GM12872 (cell line): ENCODE results near the gene GUCY1A2.

Experiments
- TF ChIP-seq, protein P1 (sequence below): IDR thresholded peaks from 3 replicates; pipeline ENCODE4 v1.5.1; 2011; ENCODE audit warnings: low read depth, mild to moderate bottlenecking, low read length, moderate library complexity; ENCODE audit not compliant: insufficient read depth

GUCY1A2 gene

DNA sequence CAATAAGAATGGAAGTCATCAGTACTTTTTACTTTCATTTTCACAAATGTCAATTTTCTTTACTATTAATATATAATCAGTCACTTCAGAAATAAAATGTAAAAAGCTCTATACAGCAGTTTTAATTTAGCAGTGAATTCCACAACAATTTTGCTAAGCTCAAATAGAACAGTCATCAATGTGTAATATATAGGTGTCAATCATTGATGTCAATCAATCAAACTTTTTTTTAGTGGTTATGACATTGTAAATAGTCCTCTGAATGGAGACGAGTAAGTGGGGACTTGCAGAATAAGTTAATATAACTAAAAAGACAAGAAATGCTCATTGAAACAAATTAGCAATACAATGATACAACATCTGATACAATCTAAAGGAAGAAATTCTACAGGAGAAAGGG is 327.4 kb downstream of the GUCY1A2 start:
- TF ChIP-seq, protein P1, sequence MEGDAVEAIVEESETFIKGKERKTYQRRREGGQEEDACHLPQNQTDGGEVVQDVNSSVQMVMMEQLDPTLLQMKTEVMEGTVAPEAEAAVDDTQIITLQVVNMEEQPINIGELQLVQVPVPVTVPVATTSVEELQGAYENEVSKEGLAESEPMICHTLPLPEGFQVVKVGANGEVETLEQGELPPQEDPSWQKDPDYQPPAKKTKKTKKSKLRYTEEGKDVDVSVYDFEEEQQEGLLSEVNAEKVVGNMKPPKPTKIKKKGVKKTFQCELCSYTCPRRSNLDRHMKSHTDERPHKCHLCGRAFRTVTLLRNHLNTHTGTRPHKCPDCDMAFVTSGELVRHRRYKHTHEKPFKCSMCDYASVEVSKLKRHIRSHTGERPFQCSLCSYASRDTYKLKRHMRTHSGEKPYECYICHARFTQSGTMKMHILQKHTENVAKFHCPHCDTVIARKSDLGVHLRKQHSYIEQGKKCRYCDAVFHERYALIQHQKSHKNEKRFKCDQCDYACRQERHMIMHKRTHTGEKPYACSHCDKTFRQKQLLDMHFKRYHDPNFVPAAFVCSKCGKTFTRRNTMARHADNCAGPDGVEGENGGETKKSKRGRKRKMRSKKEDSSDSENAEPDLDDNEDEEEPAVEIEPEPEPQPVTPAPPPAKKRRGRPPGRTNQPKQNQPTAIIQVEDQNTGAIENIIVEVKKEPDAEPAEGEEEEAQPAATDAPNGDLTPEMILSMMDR = no peak

DNA sequence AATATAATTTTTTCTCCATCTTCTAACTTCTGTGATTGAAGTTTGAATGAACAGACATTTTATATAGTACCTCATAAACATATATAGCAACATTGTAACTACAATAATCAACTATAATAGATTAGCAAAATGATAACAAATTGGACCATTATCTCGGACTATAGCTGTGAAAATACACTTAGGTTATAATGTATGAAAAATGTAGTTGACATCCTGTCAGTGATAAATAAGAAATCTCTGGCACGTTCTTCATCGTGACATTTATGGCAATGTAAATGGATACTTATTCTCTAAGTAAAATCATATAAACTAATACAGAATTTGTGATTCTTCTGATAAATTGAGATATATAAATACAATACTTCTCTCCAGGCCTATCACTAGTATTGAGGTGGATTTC is 333.3 kb downstream of the GUCY1A2 start:
- TF ChIP-seq, protein P1 = no peak

DNA sequence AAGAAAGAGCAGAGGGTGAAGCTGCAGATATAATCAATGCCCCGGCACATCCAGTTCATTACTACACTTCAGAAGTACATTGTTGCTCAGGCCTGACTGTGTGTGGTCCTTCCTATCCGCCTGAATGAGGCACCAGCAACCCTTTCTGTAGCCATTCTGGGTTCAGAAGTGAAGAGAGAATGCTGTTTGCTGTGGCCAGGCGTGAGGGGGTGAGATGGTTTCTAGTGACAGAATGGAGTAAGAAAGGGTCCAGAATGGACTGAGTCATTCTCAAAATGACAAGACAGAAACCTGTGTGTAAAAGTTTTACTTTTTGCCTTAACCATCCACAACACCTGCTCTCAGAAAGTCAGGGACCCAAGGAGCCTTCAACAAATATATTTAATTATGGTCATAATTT is 334.8 kb downstream of the GUCY1A2 start:
- TF ChIP-seq, protein P1 = no peak

DNA sequence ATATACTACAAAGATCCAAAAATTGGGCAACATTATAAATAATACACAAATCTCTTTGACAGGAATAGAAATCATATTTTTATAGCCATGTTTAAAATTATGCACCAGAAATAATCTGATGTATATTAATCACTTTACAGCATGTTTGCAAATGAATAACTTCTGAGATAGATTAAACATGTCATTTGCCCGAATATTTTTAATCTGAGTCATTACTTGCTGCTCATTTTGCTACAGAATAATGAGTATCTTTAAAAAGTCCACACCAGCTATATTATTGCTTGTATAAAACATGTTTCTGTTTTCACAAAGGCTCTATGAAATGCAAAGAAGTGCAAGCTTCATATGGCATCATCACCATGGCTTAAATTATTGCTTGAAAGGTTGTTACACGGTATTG is 336.8 kb downstream of the GUCY1A2 start:
- TF ChIP-seq, protein P1 = no peak

DNA sequence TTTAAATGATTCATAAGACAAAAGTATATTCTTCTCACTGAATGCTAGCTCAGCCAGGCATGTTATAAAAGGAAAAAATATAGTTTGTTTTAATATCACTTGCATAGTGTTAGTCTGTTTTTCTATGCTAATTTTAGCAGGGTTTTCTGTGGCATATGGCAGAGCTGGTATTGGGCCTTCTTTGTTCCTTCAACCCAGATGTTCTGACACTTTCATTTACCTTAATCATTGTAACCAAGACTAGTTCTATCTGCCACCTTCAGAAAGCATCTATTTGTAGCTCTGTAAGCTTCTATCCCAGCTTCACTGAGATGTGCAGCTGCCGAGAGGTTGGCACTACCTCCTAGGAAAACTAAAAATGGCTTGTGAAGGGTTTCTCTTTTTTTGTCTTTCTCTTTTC is 338.7 kb downstream of the GUCY1A2 start:
- TF ChIP-seq, protein P1 = no peak

DNA sequence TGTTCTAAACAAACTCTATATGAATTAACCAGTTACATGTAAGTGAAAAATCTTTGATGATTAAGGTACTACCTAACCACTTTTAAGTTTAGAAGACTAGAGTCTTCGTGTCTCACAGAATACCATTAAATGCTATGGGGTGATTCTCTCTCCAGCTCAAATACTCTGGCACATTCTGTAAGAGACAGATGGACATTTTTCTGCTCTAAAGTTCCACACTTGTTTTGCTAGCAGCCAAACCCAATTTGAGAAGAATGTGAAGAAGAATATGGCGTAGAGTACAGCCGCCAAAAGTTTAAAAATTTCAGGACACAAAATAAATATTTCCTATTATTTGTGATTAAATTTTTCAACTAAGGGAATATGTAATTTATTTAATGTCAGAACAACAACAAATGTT is 339.1 kb downstream of the GUCY1A2 start:
- TF ChIP-seq, protein P1 = no peak

DNA sequence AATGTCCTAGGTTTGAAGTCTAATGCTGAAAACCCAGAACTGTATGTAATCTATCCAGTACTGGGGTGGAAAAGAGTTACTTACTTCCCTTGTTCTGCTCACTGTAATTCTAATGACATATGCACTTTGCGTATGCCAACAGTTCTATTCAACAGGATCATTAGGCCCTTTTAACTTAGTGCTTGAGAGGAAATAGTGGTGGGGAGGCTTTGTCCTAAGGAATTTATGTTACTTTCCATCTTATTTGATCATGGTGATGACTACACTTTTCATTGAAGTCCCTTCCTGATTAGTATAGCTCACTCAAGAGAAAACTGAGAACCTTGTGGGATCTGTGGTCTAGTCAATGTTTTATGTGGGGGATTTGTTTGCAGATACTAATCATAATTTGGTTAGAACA is 348.2 kb downstream of the GUCY1A2 start:
- TF ChIP-seq, protein P1 = no peak

DNA sequence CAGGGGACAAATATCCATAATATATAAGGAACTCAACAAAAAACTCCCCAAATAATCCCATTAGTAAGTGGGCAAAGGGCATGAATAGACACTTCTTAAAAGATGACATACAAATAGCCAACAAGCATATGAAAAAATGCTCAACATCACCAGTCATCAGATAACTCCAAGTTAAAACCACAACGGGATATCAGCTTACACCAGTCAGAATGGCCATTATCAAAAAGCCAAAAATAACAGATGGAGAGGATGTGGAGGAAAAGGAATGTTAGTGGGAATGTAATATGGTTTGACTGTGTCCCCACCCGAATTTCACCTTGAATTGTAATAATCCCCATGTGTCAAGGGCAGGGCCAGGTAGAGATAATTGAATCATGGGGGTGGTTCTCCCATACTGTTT is 350.1 kb downstream of the GUCY1A2 start:
- TF ChIP-seq, protein P1 = no peak
